Ecto neural progenitor cell (in vitro differentiated cells): ENCODE data around the gene RIMOC1.

Experiments
- DNase-seq: peaks from one replicate; pipeline ENCODE4 v3.0.0-alpha.2; 2018; ENCODE audit warnings: low spot score

The RIMOC1 gene

GRCh38 chr5:41903892-41904799 is at the start of gene RIMOC1:
Gene RIMOC1 (plus strand): TSS chr5:41904344. CDS start chr5:41904368, 24 bp downstream.
- peak; percentile 99 for DNase-seq

- peak; percentile 52 for DNase-seq
Measured at GRCh38 chr5:41856644-41857491, 47.3 kb upstream of the RIMOC1 start.

- DNase-seq = no peak
Measured at GRCh38 chr5:41857989-41858388, 46.2 kb upstream of the RIMOC1 start.

GRCh38 chr5:41858890-41859289 is 45.3 kb upstream of the RIMOC1 start:
- DNase-seq = no peak

- DNase-seq = no peak
Measured at GRCh38 chr5:41863871-41864486, 40.2 kb upstream of the RIMOC1 start.

- peak; percentile 74 for DNase-seq
Measured at GRCh38 chr5:41869151-41869723, 34.9 kb upstream of the RIMOC1 start.

- DNase-seq = peak; percentile 88
Measured at GRCh38 chr5:41869724-41870626, 34.2 kb upstream of the RIMOC1 start, which contains the start of gene OXCT1. Gene OXCT1 (minus strand): TSS chr5:41870425. CDS start chr5:41870358, 67 bp downstream.

GRCh38 chr5:41870627-41871048 is 33.5 kb upstream of the RIMOC1 start:
- DNase-seq = no peak

GRCh38 chr5:41871852-41872251 is 32.3 kb upstream of the RIMOC1 start:
- DNase-seq = no peak

- no peak for DNase-seq
Measured at GRCh38 chr5:41874512-41875060, 29.6 kb upstream of the RIMOC1 start.

GRCh38 chr5:41875121-41875520 is 29.0 kb upstream of the RIMOC1 start:
- no peak for DNase-seq

GRCh38 chr5:41876678-41877077 is 27.5 kb upstream of the RIMOC1 start:
- no peak for DNase-seq

GRCh38 chr5:41877408-41877807 is 26.7 kb upstream of the RIMOC1 start:
- no peak for DNase-seq

GRCh38 chr5:41878173-41878572 is 26.0 kb upstream of the RIMOC1 start:
- no peak for DNase-seq

GRCh38 chr5:41878643-41879478 is 25.3 kb upstream of the RIMOC1 start:
- DNase-seq = no peak

GRCh38 chr5:41882765-41883164 is 21.4 kb upstream of the RIMOC1 start:
- DNase-seq = no peak

- no peak for DNase-seq
Measured at GRCh38 chr5:41883243-41883642, 20.9 kb upstream of the RIMOC1 start.

- no peak for DNase-seq
Measured at GRCh38 chr5:41883936-41884335, 20.2 kb upstream of the RIMOC1 start.

GRCh38 chr5:41885286-41885685 is 18.9 kb upstream of the RIMOC1 start:
- no peak for DNase-seq
